Calu3 (cell line): Measurements from ENCODE around the gene PPP3CA. TPM values are rescaled to one million over a fixed set of nuclear protein-coding genes. Genes with fewer than 3 reads are reported as not detected.

ENCODE experiments used
- Bru-seq: library from RNA; stranded (reverse); fragments of 400-500 nt; gene quantifications from one replicate; lab custom pipeline; 2021; lab: Mats Ljungman, UMichigan
- BruChase-seq, 2 experiments: library from RNA; stranded (reverse); fragments of 400-500 nt; gene quantifications; one replicate each; lab custom pipeline; 2021; lab: Mats Ljungman, UMichigan
- BruUV-seq: library from RNA; stranded (reverse); fragments of 400-500 nt; replicated peaks from 2 replicates; lab custom pipeline; 2021; lab: Mats Ljungman, UMichigan
- CTCF ChIA-PET: fragments of 300-600 bp; sonication (Branson Sonifier 250); formaldehyde crosslinking; loops from one replicate; lab custom pipeline; 2022; ENCODE audit warnings: antibody characterized with exemption; lab: Charles Lee
- DNase-seq: peaks from one replicate; pipeline ENCODE4 v3.0.0; 2022
- H3K27ac Mint-ChIP-seq: one replicate; pipeline ENCODE4 v1.8.0; 2022; ENCODE audit warnings: mixed read lengths; ENCODE audit not compliant: unreplicated experiment
- H3K27me3 Mint-ChIP-seq: one replicate; pipeline ENCODE4 v1.8.0; 2022; ENCODE audit warnings: mixed read lengths; ENCODE audit not compliant: unreplicated experiment
- H3K36me3 Mint-ChIP-seq: one replicate; pipeline ENCODE4 v1.8.0; 2022; ENCODE audit warnings: mild to moderate bottlenecking, moderate library complexity, mixed read lengths; ENCODE audit not compliant: insufficient read depth, unreplicated experiment
- H3K4me1 Mint-ChIP-seq: one replicate; pipeline ENCODE4 v1.8.0; 2022; ENCODE audit warnings: mild to moderate bottlenecking, low read depth, mixed read lengths; ENCODE audit not compliant: unreplicated experiment
- H3K4me3 Mint-ChIP-seq: one replicate; pipeline ENCODE4 v1.8.0; 2022; ENCODE audit warnings: mild to moderate bottlenecking, low read depth, moderate library complexity, mixed read lengths; ENCODE audit not compliant: unreplicated experiment
- H3K9me3 Mint-ChIP-seq: one replicate; pipeline ENCODE4 v1.8.0; 2022; ENCODE audit warnings: low read depth, mixed read lengths; ENCODE audit not compliant: unreplicated experiment
- intact Hi-C: fragments of 100-400 bp; cut with micrococcal nuclease; formaldehyde crosslinking; loops from one replicate; pipeline ENCODE4 v1.10.0; 2022; ENCODE audit not compliant: unreplicated experiment
- long read RNA-seq: library from polyadenylated mRNA; stranded (forward); transcript quantifications from one replicate; pipeline ENCODE4 v2.0.0, GENCODE V29; 2022
- total RNA-seq: library from RNA; stranded (reverse); gene quantifications from 2 replicates; pipeline ENCODE4 v1.2.3, GENCODE V29; 2022
- TF ChIP-seq, protein P1 (sequence below): fragments of 200-600 bp; IDR thresholded peaks from one replicate; pipeline ENCODE4 v1.8.0; 2022; ENCODE audit warnings: antibody characterized with exemption; ENCODE audit not compliant: unreplicated experiment

Gene PPP3CA
- total RNA-seq (33.2 and 33.7 TPM in 2 replicates), Bru-seq, nascent RNA (percentile 79 among the genes with signal in this experiment), BruChase-seq, experiment 1, labeled RNA remaining after a 6-hour chase (percentile 65 among the genes with signal in this experiment), BruChase-seq, experiment 2, labeled RNA remaining after a 2-hour chase (percentile 63 among the genes with signal in this experiment)
- long read RNA-seq, full-length matches to known transcripts, result 11 of 20 reads
- long read RNA-seq, partial matches to known transcripts, result 3 of 20 reads
- long read RNA-seq, other reads (novel, unspliced or antisense), result 6 of 20 reads

DNA sequence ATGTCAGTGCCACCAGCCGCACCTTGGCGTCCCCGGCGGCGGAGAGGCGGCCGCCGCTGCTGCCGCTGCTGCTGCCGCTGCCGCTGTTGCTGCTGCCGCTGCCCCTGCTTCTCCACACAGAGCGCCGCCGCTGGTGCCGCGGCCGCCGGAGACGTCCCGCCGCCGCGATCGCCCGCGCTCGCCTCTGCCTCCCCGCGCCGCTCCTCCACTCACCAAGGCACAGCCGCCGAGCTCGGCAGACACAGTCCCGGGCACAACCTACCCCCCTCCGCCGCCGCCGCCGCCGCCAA lies at the start of gene PPP3CA:
Gene PPP3CA (minus strand): TSS at position 260 of the 290 bp plus-strand sequence.
- no peaks in the 10 kb centered on the region for H3K9me3 Mint-ChIP-seq
- TF ChIP-seq, protein P1, sequence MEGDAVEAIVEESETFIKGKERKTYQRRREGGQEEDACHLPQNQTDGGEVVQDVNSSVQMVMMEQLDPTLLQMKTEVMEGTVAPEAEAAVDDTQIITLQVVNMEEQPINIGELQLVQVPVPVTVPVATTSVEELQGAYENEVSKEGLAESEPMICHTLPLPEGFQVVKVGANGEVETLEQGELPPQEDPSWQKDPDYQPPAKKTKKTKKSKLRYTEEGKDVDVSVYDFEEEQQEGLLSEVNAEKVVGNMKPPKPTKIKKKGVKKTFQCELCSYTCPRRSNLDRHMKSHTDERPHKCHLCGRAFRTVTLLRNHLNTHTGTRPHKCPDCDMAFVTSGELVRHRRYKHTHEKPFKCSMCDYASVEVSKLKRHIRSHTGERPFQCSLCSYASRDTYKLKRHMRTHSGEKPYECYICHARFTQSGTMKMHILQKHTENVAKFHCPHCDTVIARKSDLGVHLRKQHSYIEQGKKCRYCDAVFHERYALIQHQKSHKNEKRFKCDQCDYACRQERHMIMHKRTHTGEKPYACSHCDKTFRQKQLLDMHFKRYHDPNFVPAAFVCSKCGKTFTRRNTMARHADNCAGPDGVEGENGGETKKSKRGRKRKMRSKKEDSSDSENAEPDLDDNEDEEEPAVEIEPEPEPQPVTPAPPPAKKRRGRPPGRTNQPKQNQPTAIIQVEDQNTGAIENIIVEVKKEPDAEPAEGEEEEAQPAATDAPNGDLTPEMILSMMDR, result no peak
- CTCF ChIA-PET, result interaction anchor here (0.6 to 0.7 kb wide), 3 partner anchors 253 to 940 kb away, joined by 4 to 5 read pairs (median 4); no protein-coding TSS in a partner anchor
- peaks cover 44% of the 10 kb centered on the region for H3K36me3 Mint-ChIP-seq
- no TSS peak for BruUV-seq
- intact Hi-C loops, result loop anchor here (5.0 kb wide), 1 partner anchor 385 kb away; no protein-coding TSS in a partner anchor
- DNase-seq, result no peak
- H3K4me1 Mint-ChIP-seq, result peaks cover 49% of the 10 kb centered on the region
- H3K27ac Mint-ChIP-seq, result peak within 1 kb of the TSS; percentile 84
- peak within 1 kb of the TSS; percentile 99 for H3K4me3 Mint-ChIP-seq
- H3K27me3 Mint-ChIP-seq, result no peaks in the 10 kb centered on the region

GRCh38 chr4:101393256-101393655 lies 45.9 kb upstream of the PPP3CA start:
- TF ChIP-seq, protein P1, result no peak
- CTCF ChIA-PET, result no interaction called here
- BruUV-seq, result no TSS peak
- intact Hi-C loops, result no loop called here
- Mint-ChIP-seq H3K4me1 (no peaks in the 10 kb centered on the region), H3K4me3 (no peak overlapping the region), H3K9me3 (no peaks in the 10 kb centered on the region), H3K27me3 (no peaks in the 10 kb centered on the region), H3K36me3 (no peaks in the 10 kb centered on the region), H3K27ac (no peak overlapping the region)
- peak; percentile 28 for DNase-seq

GRCh38 chr4:101370663-101371210 lies 23.4 kb upstream of the PPP3CA start:
- DNase-seq, result no peak
- TF ChIP-seq, protein P1, result no peak
- BruUV-seq, result no TSS peak
- Mint-ChIP-seq H3K4me1 (peaks cover 19% of the 10 kb centered on the region), H3K27ac (no peak overlapping the region), H3K4me3 (no peak overlapping the region), H3K27me3 (no peaks in the 10 kb centered on the region), H3K9me3 (peaks cover 6% of the 10 kb centered on the region), H3K36me3 (no peaks in the 10 kb centered on the region)
- CTCF ChIA-PET, result no interaction called here
- intact Hi-C loops, result no loop called here

DNA sequence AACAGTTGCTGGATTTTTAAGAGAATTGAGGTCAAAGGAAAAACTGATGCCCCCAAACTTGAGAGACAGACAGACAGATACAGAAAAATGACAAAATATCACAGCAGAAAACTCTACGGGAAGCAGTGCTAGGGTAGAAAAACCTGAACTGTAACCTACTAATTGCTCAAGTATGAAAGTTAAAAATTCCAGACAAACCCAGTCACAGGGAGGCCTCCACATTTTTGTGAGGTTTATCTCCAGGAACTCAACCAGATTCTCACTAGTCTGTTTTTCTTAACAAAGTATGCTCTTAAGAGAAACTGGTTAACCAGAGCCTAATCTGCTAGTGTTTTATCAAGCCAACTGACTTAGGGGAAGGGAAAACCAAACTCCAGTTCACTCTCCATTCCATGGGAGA lies 19.9 kb upstream of the PPP3CA start:
- TF ChIP-seq, protein P1, result no peak
- BruUV-seq, result no TSS peak
- CTCF ChIA-PET, result no interaction called here
- no peaks in the 10 kb centered on the region for H3K36me3 Mint-ChIP-seq
- intact Hi-C loops, result no loop called here
- H3K4me1 Mint-ChIP-seq, result peaks cover 19% of the 10 kb centered on the region
- H3K4me3 Mint-ChIP-seq, result no peak overlapping the region
- H3K9me3 Mint-ChIP-seq, result peaks cover 6% of the 10 kb centered on the region
- H3K27ac Mint-ChIP-seq, result peak overlapping the region; percentile 42
- DNase-seq, result no peak
- no peaks in the 10 kb centered on the region for H3K27me3 Mint-ChIP-seq
